HG03442 (cell line): ENCODE data around the gene ATE1.
"Not testable (repeated sequence)": the region's sequence is repeated elsewhere in the genome, so short reads cannot be mapped to it uniquely, and the experiment has no call there.

Source experiments
- ATAC-seq: cut with Tn5 transposase; IDR thresholded peaks from one replicate; pipeline ENCODE4 v1.9.1; 2021; ENCODE audit warnings: mild to moderate bottlenecking, moderate library complexity; ENCODE audit not compliant: unreplicated experiment

Gene ATE1

GRCh38 chr10:121796342-121796741 lies 131.5 kb downstream of the ATE1 start:
- ATAC-seq, result no peak

GRCh38 chr10:121792198-121792597 lies 135.6 kb downstream of the ATE1 start:
- ATAC-seq, result no peak

GRCh38 chr10:121791761-121792160 lies 136.1 kb downstream of the ATE1 start:
- no peak for ATAC-seq

GRCh38 chr10:121788717-121789116 lies 139.1 kb downstream of the ATE1 start:
- no peak for ATAC-seq

- ATAC-seq, result no peak
These were observed 139.7 kb downstream of the ATE1 start for GRCh38 chr10:121788115-121788514.

- no peak for ATAC-seq
These were observed 140.7 kb downstream of the ATE1 start for GRCh38 chr10:121787169-121787568.

- no peak for ATAC-seq
These were observed 144.0 kb downstream of the ATE1 start for GRCh38 chr10:121783782-121784372.

- ATAC-seq, result no peak
These were observed 146.7 kb downstream of the ATE1 start for GRCh38 chr10:121781101-121781500.

- no peak for ATAC-seq
These were observed 153.0 kb downstream of the ATE1 start for GRCh38 chr10:121774813-121775212.

GRCh38 chr10:121774404-121774803 lies 153.4 kb downstream of the ATE1 start:
- no peak for ATAC-seq

GRCh38 chr10:121772884-121773283 lies 154.9 kb downstream of the ATE1 start:
- ATAC-seq, result no peak

- no peak for ATAC-seq
These were observed 155.4 kb downstream of the ATE1 start for GRCh38 chr10:121772406-121772805.

- no peak for ATAC-seq
These were observed 155.9 kb downstream of the ATE1 start for GRCh38 chr10:121771966-121772365.

GRCh38 chr10:121766426-121766825 lies 161.4 kb downstream of the ATE1 start:
- ATAC-seq, result no peak

- ATAC-seq, result no peak
These were observed 162.6 kb downstream of the ATE1 start for GRCh38 chr10:121765204-121765603.

- no peak for ATAC-seq
These were observed 163.4 kb downstream of the ATE1 start for GRCh38 chr10:121764233-121764942.

- not testable (repeated sequence) for ATAC-seq
These were observed 170.6 kb downstream of the ATE1 start for GRCh38 chr10:121757241-121757640.

- not testable (repeated sequence) for ATAC-seq
These were observed 172.3 kb downstream of the ATE1 start for GRCh38 chr10:121755496-121755895.

GRCh38 chr10:121754666-121755065 lies 173.2 kb downstream of the ATE1 start:
- no peak for ATAC-seq

- peak; percentile 93 for ATAC-seq
These were observed 173.9 kb downstream of the ATE1 start for GRCh38 chr10:121753726-121754476.

- ATAC-seq, result no peak
These were observed 176.6 kb downstream of the ATE1 start for GRCh38 chr10:121751191-121751760.
